Left ventricle myocardium inferior (tissue), 1 donor: ENCODE measurements around the gene STK36. TPM values are rescaled to one million over a fixed set of nuclear protein-coding genes. Genes with fewer than 3 reads are reported as not detected.

ENCODE experiments used
- DNase-seq: peaks from one replicate; pipeline ENCODE4 v3.0.0-alpha.2; 2020
- H3K27ac ChIP-seq: fragments of 200-600 bp; replicated peaks from 2 replicates; pipeline ENCODE4 v1.8.0; 2021
- H3K27me3 ChIP-seq: fragments of 200-600 bp; 2 replicates; pipeline ENCODE4 v1.8.0; 2021; ENCODE audit warnings: low read depth
- H3K36me3 ChIP-seq: fragments of 200-600 bp; 2 replicates; pipeline ENCODE4 v1.8.0; 2021
- H3K4me1 ChIP-seq: fragments of 200-600 bp; 2 replicates; pipeline ENCODE4 v1.8.0; 2021
- H3K4me3 ChIP-seq: fragments of 200-600 bp; 2 replicates; pipeline ENCODE4 v1.8.0; 2021; ENCODE audit warnings: mild to moderate bottlenecking, moderate library complexity
- H3K9me3 ChIP-seq: fragments of 200-600 bp; replicated peaks from 2 replicates; pipeline ENCODE4 v1.8.0; 2021
- CTCF ChIP-seq: fragments of 200-600 bp; IDR thresholded peaks from 2 replicates; pipeline ENCODE4 v1.8.0; 2021; ENCODE audit warnings: antibody characterized with exemption, mild to moderate bottlenecking, borderline replicate concordance
- intact Hi-C: fragments of 100-400 bp; cut with micrococcal nuclease; formaldehyde crosslinking; loops from one replicate; pipeline ENCODE4 v1.11.0; 2022
- total RNA-seq: library from RNA; stranded (reverse); fragmentation: NEBNext Ultra II Directional; extraction: Animal tissue kit (Norgen Biotek cat#: 25700); gene quantifications from one replicate; pipeline ENCODE4 v1.2.1, GENCODE V29; 2021
- donor health status: DM: no; HTN: yes; CAD: no; lungs with severe emphysema.

STK36 gene
- total RNA-seq, 1 donor from 2014 or later, result 7.4 TPM

DNA sequence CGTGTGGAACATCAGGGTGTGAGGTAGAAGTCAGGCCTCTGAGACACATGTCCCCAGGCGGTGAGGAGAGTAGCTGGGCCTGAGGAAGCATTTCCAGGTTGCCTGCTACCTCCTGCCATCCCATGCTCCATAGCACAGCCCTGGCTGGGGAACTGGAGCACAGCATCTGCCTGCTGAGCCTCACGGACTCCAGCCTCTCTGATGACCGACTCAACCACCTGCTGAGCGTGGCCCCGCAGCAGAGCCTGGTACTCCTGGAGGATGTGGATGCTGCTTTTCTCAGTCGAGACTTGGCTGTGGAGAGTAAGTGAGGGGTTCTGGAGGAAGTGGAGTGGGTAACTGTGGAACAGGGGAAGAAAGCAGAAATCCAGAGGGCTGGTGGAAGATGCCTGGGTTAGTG lies 9.5 kb upstream of the STK36 start:
- H3K27ac ChIP-seq, result no peak overlapping the region
- H3K4me1 ChIP-seq, result peaks cover 35% of the 10 kb centered on the region
- no peaks in the 10 kb centered on the region for H3K9me3 ChIP-seq
- H3K4me3 ChIP-seq, result no peak overlapping the region
- peaks cover 59% of the 10 kb centered on the region for H3K36me3 ChIP-seq
- DNase-seq, result no peak
- intact Hi-C loops, result no loop called here
- TF ChIP-seq CTCF, result no peak
- H3K27me3 ChIP-seq, result no peaks in the 10 kb centered on the region

DNA sequence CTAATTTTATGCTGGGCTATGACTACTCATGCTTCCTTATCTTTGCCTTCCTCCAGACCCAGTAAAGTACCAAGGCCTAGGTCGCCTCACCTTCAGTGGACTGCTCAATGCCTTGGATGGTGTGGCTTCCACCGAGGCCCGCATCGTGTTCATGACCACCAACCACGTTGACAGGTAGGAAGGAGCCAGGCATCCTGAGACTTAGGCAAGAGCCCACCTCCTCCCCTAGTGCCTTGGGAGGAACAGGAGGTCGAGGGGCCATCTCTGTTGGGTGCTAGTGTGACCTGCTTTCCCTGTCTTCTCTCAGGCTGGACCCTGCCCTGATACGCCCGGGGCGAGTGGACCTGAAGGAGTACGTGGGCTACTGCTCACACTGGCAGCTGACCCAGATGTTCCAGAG lies 9.1 kb upstream of the STK36 start:
- Histone ChIP-seq H3K27ac (no peak overlapping the region), H3K4me3 (no peak overlapping the region), H3K27me3 (no peaks in the 10 kb centered on the region), H3K4me1 (peaks cover 30% of the 10 kb centered on the region), H3K36me3 (peaks cover 64% of the 10 kb centered on the region), H3K9me3 (no peaks in the 10 kb centered on the region)
- intact Hi-C loops, result no loop called here
- no peak for DNase-seq
- TF ChIP-seq CTCF, result no peak

DNA sequence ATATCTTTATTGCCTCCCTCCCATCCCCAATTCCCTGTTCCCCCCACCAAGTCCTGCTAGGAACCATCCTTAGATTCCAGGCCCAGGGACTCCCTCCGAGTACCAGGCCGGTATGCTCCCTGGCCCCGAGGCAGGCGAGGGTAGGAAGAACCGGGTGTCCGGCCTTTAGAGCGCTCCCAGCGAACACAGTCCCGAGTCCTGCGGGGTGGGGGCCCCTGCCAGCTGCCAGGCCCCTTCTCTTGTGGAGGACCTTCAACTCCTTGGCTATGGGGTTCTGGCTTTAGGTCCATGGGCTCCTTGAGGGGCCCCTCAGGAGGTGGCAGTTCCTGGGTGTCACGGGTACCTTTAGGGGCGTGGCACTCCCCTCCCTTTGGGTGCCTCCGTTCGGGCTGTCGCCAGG lies 8.0 kb upstream of the STK36 start:
- no peak for TF ChIP-seq CTCF
- intact Hi-C loops, result no loop called here
- Histone ChIP-seq H3K36me3 (peaks cover 74% of the 10 kb centered on the region), H3K4me1 (peaks cover 20% of the 10 kb centered on the region), H3K9me3 (no peaks in the 10 kb centered on the region), H3K4me3 (no peak overlapping the region), H3K27me3 (no peaks in the 10 kb centered on the region), H3K27ac (no peak overlapping the region)
- DNase-seq, result no peak

- no peak for DNase-seq
- Histone ChIP-seq H3K4me3 (no peak overlapping the region), H3K9me3 (no peaks in the 10 kb centered on the region), H3K27me3 (no peaks in the 10 kb centered on the region), H3K36me3 (peaks cover 75% of the 10 kb centered on the region), H3K27ac (no peak overlapping the region), H3K4me1 (peaks cover 12% of the 10 kb centered on the region)
- no peak for TF ChIP-seq CTCF
- intact Hi-C loops, result no loop called here
Measured at GRCh38 chr2:218664653-218665052, 7.2 kb upstream of the STK36 start.

- Histone ChIP-seq H3K27me3 (no peaks in the 10 kb centered on the region), H3K9me3 (no peaks in the 10 kb centered on the region), H3K4me1 (peaks cover 23% of the 10 kb centered on the region), H3K4me3 (peak overlapping the region; percentile 84), H3K27ac (peak overlapping the region; percentile 83), H3K36me3 (peaks cover 35% of the 10 kb centered on the region)
- no peak for DNase-seq
- no peak for TF ChIP-seq CTCF
- intact Hi-C loops, result no loop called here
Measured at GRCh38 chr2:218671097-218671653, 711 bp upstream of the STK36 start.

DNA sequence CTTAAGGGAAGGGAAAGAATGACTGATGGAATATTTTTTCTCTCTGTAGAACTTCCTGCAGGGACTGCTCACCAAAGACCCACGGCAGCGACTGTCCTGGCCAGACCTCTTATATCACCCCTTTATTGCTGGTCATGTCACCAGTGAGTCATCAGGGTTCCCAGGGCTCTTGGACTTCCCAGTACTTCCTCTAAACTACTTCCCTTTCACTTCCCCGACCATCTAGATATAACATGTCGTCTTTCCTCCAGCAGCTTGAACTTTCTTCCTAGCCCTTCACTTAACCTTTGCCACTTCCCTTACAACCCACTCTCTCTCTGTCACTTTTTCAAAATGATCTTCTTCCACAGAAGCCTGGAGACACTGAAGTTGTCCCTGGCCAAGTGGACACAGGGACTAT lies 7.2 kb downstream of the STK36 start:
- no peak for TF ChIP-seq CTCF
- no peak for DNase-seq
- H3K27ac ChIP-seq, result no peak overlapping the region
- H3K4me1 ChIP-seq, result no peaks in the 10 kb centered on the region
- peaks cover 49% of the 10 kb centered on the region for H3K36me3 ChIP-seq
- intact Hi-C loops, result no loop called here
- H3K9me3 ChIP-seq, result no peaks in the 10 kb centered on the region
- no peaks in the 10 kb centered on the region for H3K27me3 ChIP-seq
- H3K4me3 ChIP-seq, result no peak overlapping the region
